CD4-positive, alpha-beta T cell treated with Interleukin-6 at 100 ng/mL for 8 hours (primary cell): ENCODE measurements around the gene LTB4R.

Source experiments
- DNase-seq: peaks from one replicate; pipeline ENCODE4 v3.0.0-alpha.2; 2020; ENCODE audit warnings: mixed read lengths, low spot score

Gene LTB4R

DNA sequence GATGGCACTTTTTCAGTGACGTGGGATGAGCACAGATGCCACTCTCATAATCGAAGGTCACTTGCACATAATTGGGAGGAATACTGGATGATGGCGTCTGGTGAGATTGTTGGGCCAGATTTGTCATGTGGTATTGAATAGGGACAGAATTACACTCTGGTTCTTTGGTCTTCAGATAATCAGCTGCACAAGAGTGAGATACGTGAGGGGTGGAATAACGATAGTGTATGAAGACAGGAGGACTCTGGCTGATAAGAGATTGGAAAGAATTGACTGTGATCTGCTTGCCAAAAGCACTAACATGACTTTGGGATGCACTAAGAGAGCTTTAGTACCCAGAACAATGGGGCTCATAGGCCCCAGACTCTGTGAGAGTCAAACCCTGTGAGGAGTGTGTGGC, 32.9 kb upstream of the LTB4R start:
- DNase-seq: no peak

DNA sequence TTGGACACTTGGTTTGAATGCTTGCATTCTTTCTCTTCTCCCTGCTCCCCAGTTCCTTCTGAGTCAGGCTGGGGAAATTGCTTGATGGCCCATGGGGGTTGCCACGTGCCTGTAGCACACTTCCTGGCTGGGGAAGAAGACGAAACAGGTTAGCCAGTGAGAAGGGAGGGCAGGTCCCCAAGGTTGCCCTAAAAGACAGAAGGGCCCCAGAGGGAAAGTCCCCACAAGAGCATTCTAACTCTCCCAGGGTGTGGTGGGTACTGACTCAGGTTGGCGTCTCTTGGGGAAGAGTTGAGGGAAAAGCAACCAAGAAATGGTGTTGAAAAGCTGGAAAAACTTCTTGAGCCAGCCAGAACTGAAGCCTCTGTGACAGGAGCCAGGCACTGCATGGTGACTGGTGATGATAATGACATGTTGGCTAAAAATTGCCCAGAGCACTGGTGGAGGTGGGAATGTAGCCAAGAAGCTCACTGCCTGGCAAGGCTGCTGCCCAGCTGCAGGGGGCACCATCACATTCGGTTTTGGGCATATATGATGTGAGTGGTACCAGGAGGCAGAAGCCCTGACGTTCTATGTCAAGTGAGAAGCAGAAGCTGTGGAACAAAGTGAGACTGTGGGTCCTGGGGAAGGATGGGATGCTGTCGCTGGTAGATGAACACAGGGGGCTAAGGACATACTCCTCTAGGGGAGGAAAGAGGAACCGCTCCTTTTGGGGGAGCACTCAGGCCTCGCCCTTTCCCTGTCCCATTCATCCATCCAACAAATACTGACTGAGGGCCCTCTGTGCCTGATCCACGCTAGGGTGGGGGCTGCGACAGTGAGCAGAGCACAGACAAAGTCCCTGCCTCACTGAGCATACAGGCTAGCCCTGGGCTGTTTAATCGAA, 31.8 kb upstream of the LTB4R start:
- peak; percentile 56 for DNase-seq

DNA sequence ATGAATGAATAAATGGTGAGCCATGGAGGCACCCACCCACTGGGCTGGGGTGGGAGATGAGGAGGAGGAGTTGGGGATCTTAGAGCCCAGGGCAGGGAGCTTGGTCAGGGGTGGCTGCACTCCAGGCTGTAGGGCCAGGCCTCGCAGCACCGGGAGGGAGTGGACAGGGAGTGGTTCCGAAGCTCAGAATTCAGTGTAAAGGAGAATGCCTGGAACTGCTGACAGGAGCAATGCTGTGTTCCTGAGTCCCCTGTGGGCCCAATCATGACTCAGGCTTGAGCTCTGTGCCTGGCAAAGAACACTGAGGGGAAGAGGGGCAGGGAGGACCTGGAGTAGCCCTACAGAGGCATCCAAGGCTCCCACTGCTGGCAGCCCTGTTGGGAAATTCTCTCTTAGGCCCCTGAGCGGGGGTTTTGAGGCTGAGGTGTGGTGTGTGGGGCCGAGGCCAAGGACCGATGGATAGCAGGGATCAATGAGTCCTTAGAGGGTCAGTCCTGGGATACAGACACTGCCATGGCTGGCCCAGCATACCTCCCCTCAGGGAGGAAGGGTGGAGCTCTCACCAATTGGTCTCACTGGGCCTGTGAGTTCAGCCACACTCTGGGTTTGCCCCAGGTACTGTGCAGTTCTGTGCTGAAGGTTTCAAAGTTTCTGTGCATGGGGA, 30.4 kb upstream of the LTB4R start:
- no peak for DNase-seq

DNA sequence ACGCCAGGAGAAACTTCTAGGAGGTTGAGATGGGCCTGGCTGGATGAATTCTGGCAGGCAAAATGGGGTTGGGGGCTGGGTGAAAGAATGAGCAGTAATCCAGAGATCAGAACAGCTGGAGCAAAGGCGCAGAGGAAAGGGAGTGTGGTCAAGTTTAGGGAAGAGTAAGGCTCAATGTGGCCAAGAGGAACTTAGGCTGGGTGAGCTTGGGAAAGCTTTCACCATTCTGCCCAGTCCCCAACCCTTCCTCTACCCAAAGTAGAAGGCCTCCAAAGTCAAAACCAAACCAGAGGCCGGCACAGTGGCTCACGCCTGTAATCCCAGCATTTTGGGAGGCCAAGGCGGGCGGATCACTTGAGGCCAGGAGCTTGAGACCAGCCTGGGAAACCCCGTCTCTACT, 29.7 kb upstream of the LTB4R start:
- no peak for DNase-seq

DNA sequence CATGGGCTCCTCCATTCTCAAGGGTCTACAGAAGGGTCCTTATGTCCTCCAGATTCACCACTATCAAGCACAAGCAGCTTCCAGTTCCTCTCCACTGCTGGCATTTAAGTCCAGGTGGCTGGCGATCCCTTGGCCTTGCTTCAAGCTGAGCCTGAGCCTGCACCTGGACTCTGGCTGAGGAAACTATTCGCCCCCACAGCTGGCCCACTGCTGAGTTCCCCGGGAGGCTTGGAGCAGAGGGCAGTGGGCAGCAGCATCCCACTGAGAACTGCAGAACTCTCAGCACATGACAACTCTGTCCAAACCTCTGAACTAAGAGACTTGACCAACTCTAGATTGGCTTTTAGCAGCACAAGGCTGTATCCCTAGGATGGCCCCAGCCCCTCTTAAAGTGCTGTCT, 28.6 kb upstream of the LTB4R start:
- DNase-seq: no peak

DNA sequence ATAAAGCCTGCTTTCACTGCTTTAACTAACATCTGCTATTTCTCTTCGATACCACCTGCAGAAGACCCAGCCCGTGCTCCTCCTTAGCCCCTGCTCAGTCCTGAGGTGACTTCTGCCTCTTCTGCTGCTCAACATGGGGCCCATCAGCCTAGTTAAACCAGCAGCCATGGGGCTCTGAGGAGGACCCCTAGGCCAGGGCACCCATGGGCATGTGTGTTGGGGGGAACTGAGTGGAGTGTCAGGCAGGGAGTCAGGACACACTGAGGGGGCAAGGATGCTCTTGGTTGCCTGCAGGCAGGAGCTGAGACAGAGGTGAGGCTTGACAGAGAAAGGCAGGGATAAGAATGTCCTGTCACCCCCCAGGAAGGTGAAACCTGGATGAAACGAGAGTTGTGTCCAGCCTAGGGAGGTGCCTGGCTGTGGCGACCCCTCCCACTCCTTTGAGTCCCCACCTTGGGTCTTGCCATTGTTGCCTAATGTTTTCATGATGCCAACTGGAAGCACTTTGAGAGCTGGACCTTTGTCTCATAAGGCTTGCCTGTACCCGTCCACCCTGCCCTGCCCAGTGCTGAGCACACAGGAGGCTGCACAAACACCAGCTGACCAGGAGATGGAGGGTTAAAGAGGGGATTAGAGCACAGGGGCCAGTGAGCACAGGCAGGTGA, 27.4 kb upstream of the LTB4R start:
- no peak for DNase-seq

DNA sequence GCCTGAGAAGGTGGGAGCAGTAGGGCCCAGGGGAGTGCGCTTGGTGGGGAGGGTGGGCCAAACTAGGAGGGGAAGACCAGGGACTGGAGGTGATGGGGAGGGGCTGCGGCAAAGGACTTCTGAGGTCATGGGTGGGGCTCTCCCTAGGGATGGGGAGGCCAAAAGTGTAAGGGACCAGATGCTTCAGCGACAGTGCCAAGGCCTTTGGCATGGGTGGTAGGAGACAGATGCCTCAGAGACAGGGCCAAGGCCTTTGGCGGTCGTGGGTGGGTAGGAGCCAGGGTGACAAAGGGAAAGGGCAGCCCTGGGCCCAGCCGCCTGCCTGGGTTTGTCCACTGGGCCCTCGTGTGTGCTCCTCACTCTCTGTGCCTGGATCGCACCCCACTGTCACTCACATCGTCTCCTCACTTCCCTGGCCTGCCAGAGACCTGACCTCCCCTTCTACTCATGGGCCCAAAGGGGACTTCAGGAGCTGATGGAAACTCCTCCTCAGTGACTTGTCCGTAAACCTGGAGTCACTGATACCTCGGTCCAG, 26.7 kb upstream of the LTB4R start:
- DNase-seq: no peak

DNA sequence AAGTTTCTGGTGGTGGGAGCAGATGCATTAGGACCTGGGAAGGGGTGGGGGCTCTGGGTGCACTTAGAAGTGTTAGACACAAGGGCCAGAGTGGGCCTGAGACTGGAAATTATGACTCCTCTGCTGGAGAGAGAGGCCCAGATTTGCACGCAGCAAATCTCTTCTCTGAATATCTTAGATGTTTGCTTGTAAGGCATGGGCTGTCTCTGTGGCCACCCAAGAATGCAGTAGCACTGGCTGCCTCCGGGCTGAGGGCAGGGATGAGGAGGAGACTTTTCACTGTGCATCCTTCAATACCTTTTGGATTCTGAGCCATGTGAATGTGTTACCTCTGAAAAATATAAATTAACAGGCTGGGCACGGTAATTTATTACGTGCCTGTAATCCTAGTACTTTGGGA, 26.0 kb upstream of the LTB4R start:
- DNase-seq: no peak

DNA sequence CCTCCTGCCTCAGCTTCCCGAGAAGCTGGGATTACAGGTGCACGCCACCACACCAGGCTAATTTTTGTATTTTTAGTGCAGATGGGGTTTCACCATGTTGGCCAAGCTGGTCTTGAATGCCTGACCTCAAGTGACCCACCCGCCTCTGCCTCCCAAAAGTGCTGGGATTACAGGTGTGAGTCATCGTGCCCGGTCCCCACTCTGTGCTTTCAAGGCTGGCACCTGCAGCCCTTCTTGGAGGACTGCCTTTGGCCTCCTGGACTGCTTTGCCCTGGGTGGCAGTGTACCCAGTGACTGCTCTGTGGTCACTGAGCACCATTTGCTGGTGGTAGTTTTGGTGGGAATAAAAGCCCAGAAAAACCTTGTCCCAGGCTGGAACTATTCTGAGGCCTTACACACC, 24.3 kb upstream of the LTB4R start:
- DNase-seq: no peak

DNA sequence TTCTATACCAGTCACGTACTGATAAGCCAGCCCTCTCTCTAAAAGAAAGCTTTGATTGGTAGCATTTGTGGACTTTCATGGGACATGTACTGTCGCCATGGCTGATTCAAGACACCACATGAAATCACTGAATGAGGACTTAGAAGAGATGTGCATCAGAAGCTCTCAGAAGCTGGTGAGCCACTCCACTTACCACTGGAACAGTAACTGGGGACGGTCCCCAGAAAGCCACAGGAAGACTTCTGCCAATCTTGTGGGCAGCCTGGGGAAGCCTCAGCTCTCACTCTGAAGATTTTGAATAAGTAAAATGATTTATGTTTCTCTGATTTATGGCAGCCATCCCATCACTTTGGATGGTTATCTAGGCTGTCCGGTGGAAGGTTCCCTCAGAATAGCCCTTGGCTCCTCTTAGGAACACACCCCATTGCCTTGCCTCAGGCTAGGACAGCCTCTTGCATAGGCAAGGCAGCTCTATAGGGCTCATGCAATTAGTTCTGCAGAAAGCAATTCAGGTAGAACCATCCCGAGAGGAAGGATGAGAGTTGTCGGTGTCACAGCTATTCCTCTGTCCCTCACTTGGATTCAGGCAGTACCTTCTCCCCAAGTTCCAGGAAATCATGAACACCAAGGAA, 21.5 kb upstream of the LTB4R start:
- no peak for DNase-seq

DNA sequence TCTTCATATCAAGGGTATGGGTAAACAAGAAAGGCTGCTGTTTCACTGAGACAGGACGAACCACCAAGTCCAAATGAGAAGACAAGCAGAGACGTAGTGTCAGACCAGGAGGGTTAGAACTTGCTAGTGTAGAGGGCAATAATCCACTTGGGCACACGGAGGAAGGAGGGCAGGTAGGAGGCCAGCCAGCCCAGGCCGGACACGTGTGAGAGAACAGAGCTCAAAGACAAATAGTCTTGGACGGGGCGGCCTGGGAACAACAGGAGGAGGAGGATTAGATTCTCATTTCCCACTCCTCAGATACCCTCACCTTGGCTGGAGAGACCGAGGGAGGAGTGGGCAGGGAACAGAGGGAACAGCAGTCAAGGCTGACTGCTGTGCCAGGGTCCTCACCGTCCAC, 20.6 kb upstream of the LTB4R start:
- DNase-seq: no peak

DNA sequence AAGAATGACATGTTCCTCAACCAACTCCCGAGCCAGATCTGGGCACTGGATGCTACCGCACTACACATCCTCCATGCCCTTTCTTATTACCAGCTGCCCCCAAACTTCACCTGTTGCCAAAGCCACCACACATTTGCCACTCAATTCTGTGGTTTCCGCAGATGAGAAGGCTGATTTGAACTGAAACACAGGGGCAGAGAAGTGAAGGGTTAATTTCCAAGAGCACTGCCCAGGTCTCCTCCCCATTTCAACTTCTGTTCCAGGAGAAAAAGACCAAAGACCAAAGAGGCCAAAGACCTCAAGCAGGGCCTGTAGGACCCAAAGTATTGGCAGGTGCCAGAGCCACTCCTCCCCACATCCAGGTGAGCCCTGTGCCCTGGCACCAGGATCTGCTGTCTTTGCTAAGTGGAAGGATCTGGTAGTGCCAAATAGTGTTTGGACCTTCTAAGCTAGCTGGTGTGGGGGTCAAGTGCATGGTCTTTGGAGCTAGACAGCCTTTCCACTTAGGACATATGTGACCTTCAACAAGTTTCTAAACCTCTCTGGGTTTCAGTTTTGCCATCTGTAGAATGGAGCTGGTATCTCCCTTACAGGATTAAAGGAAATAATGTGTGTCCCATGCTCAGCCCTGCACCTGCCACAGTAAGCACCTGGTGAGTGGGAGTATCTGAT, 19.7 kb upstream of the LTB4R start:
- DNase-seq: no peak

DNA sequence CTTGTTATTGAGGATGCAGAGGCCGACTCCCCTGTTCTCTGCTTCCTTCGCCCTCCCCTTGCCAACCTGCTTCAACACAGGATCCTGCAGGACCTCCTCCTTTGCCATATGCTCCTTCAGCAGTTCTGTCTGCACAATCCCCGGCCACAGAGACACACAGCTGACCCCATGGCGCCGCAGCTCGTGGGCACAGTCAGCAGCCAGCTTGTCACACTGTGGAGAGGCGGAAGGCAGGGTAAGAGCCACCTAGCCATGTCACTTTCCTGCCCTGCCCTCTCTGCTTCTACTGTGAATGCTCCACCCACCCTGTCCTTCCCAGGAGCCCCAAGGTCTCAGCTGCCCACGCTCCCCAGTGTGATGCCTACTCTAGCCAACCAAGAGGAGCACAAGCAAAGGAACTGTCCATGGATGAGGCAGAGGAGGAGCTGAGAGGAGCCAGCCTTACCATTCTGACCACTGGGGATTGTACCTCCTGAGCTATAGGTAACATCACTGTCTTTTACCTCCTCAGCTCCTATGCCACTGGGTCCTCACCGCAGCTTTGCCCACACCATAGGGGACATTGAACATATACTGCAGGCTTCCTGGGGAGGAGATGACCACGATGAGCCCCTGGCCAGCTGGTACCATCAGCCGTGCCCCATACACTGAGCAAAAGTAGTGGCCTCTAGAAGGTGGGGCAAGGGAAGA, 19.0 kb upstream of the LTB4R start:
- no peak for DNase-seq

DNA sequence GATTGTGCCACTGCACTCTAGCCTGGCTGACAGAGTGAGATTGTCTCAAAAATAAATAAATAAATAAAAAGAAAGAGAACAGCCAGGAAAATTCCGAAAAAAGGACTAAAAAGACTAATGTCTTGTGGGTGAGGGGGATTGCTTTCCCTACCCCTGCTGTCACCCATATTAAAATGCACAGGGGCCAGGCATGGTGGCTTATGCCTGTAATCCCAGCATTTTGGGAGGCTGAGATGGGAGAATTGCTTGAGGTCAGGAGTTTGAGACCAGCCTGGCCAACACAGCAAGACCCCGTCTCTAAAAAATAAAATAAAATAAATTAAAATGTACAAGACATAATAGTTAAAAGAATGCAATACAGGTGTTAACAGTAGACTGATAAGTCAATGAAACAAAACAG, 17.8 kb upstream of the LTB4R start:
- no peak for DNase-seq

DNA sequence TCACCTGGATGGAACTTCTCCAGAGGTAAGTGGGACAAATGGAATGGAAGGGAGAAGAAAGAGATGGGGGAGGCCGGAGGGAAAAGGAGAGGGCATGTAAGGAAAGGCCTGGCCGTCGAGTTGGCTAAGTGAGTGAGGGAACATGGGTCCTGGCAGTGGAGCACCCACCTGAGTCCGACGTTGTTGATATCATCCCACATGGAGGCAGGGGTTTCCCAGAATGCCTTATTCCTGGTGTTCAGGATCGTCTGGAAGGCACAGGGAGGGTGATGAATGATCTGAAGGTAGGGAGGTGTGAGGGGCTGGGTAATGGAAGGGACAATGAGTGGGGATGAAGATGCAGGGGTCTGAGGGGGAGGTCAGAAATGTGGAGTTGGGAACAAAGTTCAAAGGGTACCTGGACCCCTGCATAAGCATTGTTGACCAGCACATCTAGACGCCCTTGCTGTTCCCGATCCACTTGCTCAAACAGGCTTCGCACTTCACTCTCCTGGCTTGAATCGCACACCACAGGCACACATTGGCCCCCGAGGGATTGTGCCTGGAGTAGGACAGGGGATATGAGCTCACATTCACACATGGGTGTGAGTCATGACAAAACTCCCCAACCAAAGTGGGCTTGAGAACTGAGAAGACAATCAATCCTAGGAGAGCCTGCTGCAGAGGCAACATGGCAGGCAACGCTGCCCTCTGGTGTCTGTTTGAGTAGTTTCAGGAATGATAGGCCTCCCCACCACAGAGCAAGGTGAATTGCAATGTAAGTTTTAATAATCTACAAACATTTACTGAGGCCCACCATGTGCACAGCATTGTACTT, 14.8 kb upstream of the LTB4R start:
- peak; percentile 72 for DNase-seq

DNA sequence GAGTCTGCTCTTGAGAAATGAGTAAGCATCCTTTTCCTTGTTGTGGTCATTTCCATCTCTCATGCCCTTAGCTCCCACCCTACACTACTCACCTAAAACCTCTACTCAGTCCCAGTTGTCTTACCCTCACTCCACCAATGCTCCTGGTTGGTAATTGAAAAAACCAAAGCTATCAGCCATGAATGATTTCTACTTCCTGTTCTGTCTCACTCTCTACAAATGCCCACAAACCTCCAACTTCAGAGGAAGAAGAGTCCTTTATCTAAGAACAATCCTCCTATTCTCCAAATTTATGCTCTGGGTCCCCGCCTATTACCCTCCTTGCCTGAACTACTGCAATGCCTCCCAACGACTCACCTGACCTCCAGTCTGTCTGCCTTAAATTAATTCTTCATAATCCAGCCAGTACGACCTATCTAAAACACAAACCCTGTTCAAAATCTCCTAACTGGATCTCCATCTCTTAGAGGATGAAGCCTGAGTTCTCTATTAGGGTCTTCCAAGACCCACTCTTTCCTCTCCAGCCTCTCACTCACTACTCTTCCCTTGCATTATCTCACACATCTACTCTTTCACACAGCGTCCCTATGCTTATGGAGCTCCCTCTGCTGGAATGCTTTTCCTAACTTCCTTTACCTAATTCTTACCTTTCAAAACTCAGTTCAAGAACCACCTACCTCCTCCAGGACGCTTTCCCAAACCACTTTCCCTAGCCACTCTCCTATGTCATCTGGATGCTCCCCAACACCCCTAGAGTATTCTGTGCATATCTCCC, 13.9 kb upstream of the LTB4R start:
- no peak for DNase-seq

DNA sequence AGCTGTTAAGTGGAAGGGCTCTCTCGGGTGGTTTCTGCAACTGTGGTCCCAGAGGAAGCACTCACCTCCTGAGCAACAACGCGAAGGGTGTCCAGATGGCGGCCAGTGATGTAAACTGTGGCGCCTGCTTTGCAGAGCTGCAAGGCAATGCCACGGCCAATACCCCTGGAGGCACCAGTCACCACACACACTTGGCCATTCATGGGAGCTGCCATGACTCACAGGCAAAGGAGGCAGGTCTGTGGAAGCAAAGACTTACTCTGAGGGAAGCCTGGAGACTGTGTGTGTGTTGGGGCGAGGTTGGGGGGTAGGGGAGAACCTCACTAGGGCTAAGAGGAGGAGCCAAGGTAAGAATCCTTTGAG, 12.4 kb upstream of the LTB4R start:
- DNase-seq: no peak

DNA sequence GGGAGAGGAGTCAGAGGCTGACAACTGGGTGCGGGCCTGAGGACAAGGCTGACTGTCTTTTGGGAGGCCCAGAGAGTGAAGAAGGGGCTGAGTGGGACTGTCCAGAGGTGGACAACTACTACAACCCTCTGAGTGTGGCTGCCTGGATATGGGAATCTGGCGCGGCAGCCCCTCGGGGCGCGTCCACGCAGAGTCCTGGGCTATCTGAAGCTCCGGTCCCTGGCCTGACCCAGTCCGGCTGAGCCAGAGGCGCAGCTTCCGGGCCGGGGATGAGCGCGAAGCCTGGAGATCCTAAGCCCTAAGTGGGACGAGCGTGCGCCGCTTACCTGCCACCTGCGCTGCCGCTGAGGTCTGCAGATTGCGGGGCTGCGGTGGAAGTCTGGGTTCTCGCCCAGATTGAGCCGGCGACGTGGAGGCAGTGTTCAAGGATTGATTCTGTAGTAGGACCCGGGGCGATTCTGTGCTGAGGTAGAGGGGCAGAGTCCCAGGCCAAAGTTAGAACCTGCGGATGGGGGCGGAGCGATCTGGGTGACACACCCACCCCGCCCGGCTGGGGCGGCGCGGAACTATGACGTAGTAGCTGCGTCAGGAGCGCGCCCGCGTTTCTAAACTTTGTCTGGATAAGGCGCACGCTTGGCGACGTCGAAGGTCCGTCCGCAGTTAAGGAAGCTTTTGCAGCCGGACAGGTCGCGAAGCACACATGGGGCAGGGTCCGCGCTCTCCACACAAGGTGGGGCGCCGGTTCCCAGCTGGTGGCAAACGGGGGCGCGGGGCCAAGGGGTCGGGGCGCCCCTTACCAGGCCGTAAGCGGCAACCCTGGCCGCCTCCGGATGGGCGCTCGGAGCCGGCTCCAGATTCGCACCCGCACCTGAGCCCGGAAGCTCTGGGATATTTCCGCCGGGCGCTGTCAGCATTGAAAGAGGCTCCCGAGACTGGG, 11.8 kb upstream of the LTB4R start, which contains the start of the genes DHRS1 and NOP9:
TSS of gene DHRS1 (minus strand) at position 526 of the 937 bp plus-strand sequence. CDS start 674 bp downstream, outside the sequence.
TSS of gene NOP9 (plus strand) at position 596 of the 937 bp plus-strand sequence. CDS start at position 701, 105 bp downstream.
- peak; percentile 90 for DNase-seq
